Measurements from ENCODE around the gene CLASP2. TPM values are rescaled to one million over a fixed set of nuclear protein-coding genes. Genes with fewer than 3 reads are reported as not detected.

The CLASP2 gene
- total RNA-seq, 8 experiments from 2014 or later: 27.5 to 317 (median 199) TPM

DNA sequence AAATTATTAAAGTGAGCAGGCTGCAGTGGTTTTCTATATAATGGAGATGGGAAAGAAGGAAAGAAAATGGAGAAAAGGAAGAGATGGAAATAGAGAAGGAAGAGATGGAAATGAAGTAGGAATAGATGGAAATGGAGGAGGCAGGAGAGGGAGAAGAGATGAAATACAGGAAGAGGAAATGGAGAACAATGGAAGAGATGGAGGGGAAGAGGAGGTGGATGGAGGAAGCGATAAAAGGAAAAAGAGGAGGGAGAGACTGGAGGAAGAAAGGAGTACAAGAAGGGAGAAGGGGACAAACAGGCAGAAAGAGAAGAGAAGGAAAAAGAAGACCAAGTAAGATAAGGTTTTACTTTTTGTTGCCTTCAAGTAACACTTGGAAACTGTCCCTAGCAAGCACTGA is 67.6 kb downstream of the CLASP2 start:
- no peak for ATAC-seq (replicated peaks in 6 of 8)
- in situ Hi-C loops (cut with MboI; ENCODE audit: low pct_unique_long_range_greater_than_20kb in 2 of 9, low sequenced_read_pairs in 9 of 9, unreplicated experiment in 9 of 9): no loop called here
- Histone ChIP-seq H3K4me3 (no peak overlapping the region), H3K4me1 (replicated peaks in 1 of 2) (peaks cover 0 to 19% of the 10 kb centered on the region in 2 donors), H3K27ac (no peak overlapping the region)
- 89 to 100% (median 95%) methylated on average over 1 of the region's 1 CpG; no CpG with 5 or more reads in 1 of the 10 experiments for WGBS, 10 experiments

DNA sequence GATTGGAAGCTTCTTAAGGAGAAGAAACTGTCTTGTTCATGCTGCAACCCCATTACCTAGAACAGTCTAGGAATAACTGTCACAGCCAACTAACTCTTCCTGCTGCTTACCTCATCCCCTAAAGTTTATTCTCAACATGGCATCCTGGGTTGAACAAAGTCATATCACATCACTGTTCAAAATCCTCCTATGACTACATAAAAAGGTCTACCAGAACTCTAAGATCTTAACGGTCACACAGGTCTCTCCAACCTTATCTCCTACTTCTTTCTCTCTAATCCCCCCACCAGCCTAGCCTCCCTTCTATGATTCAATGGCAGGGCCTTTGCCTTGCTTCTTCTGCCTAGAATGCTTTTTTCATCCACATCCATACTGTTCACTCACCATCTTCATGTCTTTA is 69.3 kb downstream of the CLASP2 start:
- WGBS, 10 experiments: 29 to 100% (median 100%) methylated on average over 1 of the region's 1 CpG; no CpG with 5 or more reads in 2 of the 10 experiments
- Histone ChIP-seq H3K4me1 (replicated peaks in 1 of 2) (peaks cover 3 to 15% of the 10 kb centered on the region in 2 donors), H3K27ac (no peak overlapping the region), H3K4me3 (no peak overlapping the region)
- in situ Hi-C loops (cut with MboI; ENCODE audit: low pct_unique_long_range_greater_than_20kb in 2 of 9, low sequenced_read_pairs in 9 of 9, unreplicated experiment in 9 of 9): loop anchor here in 3 of 9 experiments (25.0 kb wide), 1 partner anchor 139 kb away; the partner anchor contains the start of gene PDCD6IP (in 3 of the 3)
- ATAC-seq (replicated peaks in 6 of 8): no peak

DNA sequence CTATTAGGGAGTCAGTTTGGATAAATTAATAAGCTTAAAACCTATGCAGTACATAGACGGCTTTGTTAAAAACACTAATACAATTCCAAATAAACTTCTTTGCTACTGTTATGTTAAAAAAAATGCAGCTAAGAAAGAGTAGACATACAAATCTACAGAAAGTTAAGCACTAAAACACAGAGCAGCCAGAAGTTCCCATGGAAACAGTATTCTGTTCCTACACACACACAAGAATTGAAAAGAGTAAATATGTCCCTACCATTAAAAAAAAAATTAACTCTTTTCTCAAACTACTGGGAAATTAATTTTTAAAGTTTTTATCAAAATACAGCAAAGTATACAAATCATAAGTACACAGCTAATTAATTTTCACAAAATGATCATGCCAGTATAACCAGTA is 71.6 kb downstream of the CLASP2 start:
- in situ Hi-C loops (cut with MboI; ENCODE audit: low pct_unique_long_range_greater_than_20kb in 2 of 9, low sequenced_read_pairs in 9 of 9, unreplicated experiment in 9 of 9): loop anchor here in 3 of 9 experiments (25.0 kb wide), 1 partner anchor 141 kb away; the partner anchor contains the start of gene PDCD6IP (in 3 of the 3)
- H3K27ac ChIP-seq: no peak overlapping the region
- H3K4me3 ChIP-seq: no peak overlapping the region
- WGBS, 10 experiments: 56 to 100% (median 83%) methylated on average over 1 of the region's 1 CpG; no CpG with 5 or more reads in 1 of the 10 experiments
- no peak for ATAC-seq (replicated peaks in 6 of 8)
- peaks cover 3 to 34% of the 10 kb centered on the region in 2 donors for H3K4me1 ChIP-seq (replicated peaks in 1 of 2)

DNA sequence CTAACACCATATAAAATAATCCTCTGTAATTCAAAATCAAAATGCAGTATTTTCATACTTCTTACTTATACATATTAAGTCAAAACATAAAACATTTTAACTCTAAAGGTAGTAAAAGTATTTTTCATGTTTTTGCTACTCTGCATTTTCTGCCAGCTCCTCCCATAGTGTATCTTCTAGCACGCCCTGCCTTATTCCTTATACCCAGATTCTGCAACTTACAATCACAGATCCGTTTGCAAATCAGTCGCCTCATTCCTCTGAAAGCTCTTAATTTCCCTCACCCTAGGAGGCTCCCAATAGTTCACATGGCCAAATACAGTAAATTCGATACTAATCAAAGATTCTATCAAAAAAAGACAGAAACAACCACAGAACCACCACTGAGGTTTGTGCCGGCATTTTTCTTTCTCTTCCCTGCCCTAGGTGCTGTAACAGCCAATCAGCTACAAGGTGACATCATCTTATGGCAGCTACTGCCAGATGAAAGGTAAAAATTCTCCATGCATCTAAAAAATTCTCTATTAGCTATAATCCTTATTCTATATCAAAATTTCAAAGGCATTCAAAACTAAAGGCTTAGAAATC is 72.9 kb downstream of the CLASP2 start:
- 20 to 65% (median 31%) methylated on average over 1 to 5 of the region's 5 CpGs for WGBS, 10 experiments
- peak overlapping the region; percentile 80 to 95 for H3K27ac ChIP-seq
- peaks cover 3 to 45% of the 10 kb centered on the region in 2 donors for H3K4me1 ChIP-seq (replicated peaks in 1 of 2)
- H3K4me3 ChIP-seq: peak overlapping the region; percentile 42 to 83 (median 54)
- peak; percentile 72 to 91 (median 87) for ATAC-seq (replicated peaks in 6 of 8)
- in situ Hi-C loops (cut with MboI; ENCODE audit: low pct_unique_long_range_greater_than_20kb in 2 of 9, low sequenced_read_pairs in 9 of 9, unreplicated experiment in 9 of 9): loop anchor here in 3 of 9 experiments (25.0 kb wide), 1 partner anchor 142 kb away; the partner anchor contains the start of gene PDCD6IP (in 3 of the 3)

DNA sequence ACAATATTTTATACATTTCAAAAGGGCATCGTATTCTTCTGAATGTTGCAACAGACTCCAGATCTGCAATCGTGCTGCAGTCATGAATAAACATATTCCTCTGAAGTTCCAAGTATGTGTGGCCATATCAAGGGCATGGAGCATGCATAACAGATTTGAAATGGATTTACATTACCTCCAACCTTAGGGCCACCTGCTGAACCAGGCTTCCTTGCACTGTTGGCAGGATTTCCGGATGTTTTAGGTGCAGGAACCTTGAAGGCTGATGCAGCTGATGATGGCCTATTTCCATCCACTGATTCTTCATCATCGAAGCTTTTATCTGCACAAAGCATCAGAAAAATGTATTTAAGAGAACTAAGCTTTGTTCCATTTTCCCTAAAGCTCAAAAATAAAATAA is 73.5 kb downstream of the CLASP2 start:
- in situ Hi-C loops (cut with MboI; ENCODE audit: low pct_unique_long_range_greater_than_20kb in 2 of 9, low sequenced_read_pairs in 9 of 9, unreplicated experiment in 9 of 9): loop anchor here in 3 of 9 experiments (25.0 kb wide), 1 partner anchor 143 kb away; the partner anchor contains the start of gene PDCD6IP (in 3 of the 3)
- H3K4me1 ChIP-seq (replicated peaks in 1 of 2): peaks cover 3 to 45% of the 10 kb centered on the region in 2 donors
- peak overlapping the region in 1 of 2 donors; percentile 95 for H3K27ac ChIP-seq
- peak in 6 of 8 experiments; percentile 18 to 82 (median 48) for ATAC-seq (replicated peaks in 6 of 8)
- 28 to 100% (median 70%) methylated on average over 1 to 4 of the region's 4 CpGs; no CpG with 5 or more reads in 1 of the 10 experiments for WGBS, 10 experiments
- H3K4me3 ChIP-seq: peak overlapping the region; percentile 42 to 83 (median 54)

DNA sequence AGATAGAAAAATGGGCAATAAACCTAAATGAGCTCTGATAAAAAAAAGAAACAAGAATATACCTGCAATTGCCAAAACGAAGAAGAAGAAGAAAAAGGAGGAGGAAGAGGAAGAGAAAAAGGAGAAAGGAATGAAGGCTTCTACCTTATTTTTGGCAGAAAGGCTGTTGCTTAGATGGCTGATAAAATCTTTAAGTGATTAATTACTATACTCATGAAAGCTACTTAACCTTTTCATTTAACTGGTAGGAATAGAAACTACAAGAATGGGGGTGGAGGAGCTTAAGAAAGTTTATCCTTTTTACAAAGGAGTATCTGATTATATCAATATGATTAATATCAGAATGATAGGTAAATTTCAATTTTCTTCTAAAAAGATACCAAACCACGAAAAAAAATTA is 75.2 kb downstream of the CLASP2 start:
- Histone ChIP-seq H3K27ac (no peak overlapping the region), H3K4me1 (replicated peaks in 1 of 2) (peaks cover 3 to 45% of the 10 kb centered on the region in 2 donors), H3K4me3 (peak overlapping the region; percentile 6 to 83 (median 42))
- no peak for ATAC-seq (replicated peaks in 6 of 8)
- in situ Hi-C loops (cut with MboI; ENCODE audit: low pct_unique_long_range_greater_than_20kb in 2 of 9, low sequenced_read_pairs in 9 of 9, unreplicated experiment in 9 of 9): loop anchor here in 3 of 9 experiments (25.0 kb wide), 1 partner anchor 144 kb away; the partner anchor contains the start of gene PDCD6IP (in 3 of the 3)
- 80 to 100% (median 88%) methylated on average over 2 of the region's 2 CpGs; no CpG with 5 or more reads in 1 of the 10 experiments for WGBS, 10 experiments

DNA sequence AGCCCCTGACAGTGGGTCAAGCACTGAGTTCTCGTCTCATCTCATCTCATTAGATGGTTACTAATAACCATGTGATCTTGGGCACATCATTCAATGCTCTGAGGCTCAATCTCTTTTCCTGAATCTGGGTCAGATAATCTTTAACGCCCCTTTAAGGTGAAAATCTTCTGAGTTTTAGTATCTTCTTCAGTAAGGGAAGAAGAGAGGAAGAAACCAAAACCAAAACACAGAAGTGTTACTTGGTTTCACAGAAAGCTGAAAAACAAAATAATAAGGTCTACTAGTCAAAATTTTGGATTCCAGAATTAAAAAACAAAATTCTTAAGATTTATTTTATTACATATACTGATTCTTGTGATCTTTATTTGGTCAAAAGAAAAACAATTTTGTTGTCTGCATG is 78.2 kb downstream of the CLASP2 start:
- H3K4me1 ChIP-seq (replicated peaks in 1 of 2): peaks cover 0 to 30% of the 10 kb centered on the region in 2 donors

DNA sequence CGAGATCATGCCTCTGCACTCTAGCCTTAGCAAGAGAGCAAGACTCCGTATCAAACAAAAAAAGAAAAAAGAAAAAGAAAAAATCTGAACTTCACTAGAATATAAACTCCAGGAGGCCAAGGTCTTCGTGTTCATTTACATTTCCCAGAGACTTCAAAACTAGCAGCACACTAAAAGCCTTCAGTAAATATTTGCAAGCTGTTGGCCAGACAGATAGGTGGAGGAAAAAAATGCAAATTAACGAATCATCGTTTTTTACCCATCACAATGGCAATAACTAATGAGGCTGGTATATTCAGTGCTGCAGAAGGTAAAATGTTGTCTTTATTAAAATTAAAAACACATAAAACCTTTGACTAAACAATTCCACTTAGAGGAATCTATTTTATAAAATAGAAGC is 80.6 kb downstream of the CLASP2 start:
- no peak for ATAC-seq (replicated peaks in 6 of 8)
- WGBS, 10 experiments: 43 to 87% (median 59%) methylated on average over 2 to 5 of the region's 5 CpGs; no CpG with 5 or more reads in 1 of the 10 experiments
- Histone ChIP-seq H3K27ac (no peak overlapping the region), H3K4me1 (replicated peaks in 1 of 2) (peaks cover 0 to 21% of the 10 kb centered on the region in 2 donors), H3K4me3 (no peak overlapping the region)
- in situ Hi-C loops (cut with MboI; ENCODE audit: low pct_unique_long_range_greater_than_20kb in 2 of 9, low sequenced_read_pairs in 9 of 9, unreplicated experiment in 9 of 9): loop anchor here in 4 of 9 experiments (10.0 to 25.0 kb wide), 3 partner anchors 77 to 150 kb away; partner anchors contain the start of genes PDCD6IP (in 3 of the 4) and CLASP2 (in 1 of the 4)

More for the DNA sequence above, 78.2 kb downstream of the CLASP2 start:
- H3K4me3 ChIP-seq: no peak overlapping the region
- ATAC-seq (replicated peaks in 6 of 8): no peak
- no peak overlapping the region for H3K27ac ChIP-seq
- in situ Hi-C loops (cut with MboI; ENCODE audit: low pct_unique_long_range_greater_than_20kb in 2 of 9, low sequenced_read_pairs in 9 of 9, unreplicated experiment in 9 of 9): loop anchor here in 4 of 9 experiments (10.0 to 25.0 kb wide), 3 partner anchors 75 to 147 kb away; partner anchors contain the start of genes PDCD6IP (in 3 of the 4) and CLASP2 (in 1 of the 4)
- 68 to 97% (median 89%) methylated on average over 1 to 2 of the region's 2 CpGs; no CpG with 5 or more reads in 2 of the 10 experiments for WGBS, 10 experiments

DNA sequence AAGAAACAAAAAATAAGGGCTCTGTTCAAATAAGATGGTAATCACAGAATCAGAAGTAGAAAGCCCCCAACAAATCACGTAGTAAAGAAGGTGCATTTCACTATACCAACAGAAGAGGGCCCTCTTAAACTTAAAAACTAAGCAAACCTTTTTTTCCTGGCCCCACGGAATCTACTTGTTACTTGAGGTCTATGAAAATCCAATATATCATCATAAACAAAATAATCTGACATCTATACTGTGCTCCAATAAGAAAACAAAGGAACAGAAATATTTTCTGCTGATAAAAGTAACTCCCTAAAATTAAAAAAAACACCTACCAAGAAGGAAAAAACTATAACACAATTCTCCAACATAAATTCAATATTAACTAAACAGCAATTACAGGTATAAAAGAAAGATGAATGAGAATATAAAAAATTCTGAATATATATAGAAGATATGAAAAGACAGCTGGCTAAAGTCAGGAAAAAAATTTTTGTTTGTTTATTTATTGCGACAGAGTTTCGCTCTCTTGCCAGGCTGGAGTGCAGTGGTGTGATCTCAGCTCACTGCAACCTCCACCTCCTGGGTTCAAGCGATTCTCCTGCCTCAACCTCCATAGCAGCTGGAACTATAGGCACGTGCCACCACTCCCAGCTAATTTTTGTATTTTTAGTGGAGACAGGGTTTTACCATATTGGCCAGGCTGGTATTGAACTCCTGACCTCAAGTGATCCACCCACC is 81.8 kb downstream of the CLASP2 start:
- 18 to 60% (median 53%) methylated on average over 2 to 6 of the region's 6 CpGs for WGBS, 10 experiments
- no peak overlapping the region for H3K27ac ChIP-seq
- peaks cover 0 to 9% of the 10 kb centered on the region in 2 donors for H3K4me1 ChIP-seq (replicated peaks in 1 of 2)
- ATAC-seq (replicated peaks in 6 of 8): peak in 1 of 8 experiments; percentile 16
- no peak overlapping the region for H3K4me3 ChIP-seq
- in situ Hi-C loops (cut with MboI; ENCODE audit: low pct_unique_long_range_greater_than_20kb in 2 of 9, low sequenced_read_pairs in 9 of 9, unreplicated experiment in 9 of 9): loop anchor here in 4 of 9 experiments (10.0 to 25.0 kb wide), 3 partner anchors 79 to 151 kb away; partner anchors contain the start of genes PDCD6IP (in 3 of the 4) and CLASP2 (in 1 of the 4)

DNA sequence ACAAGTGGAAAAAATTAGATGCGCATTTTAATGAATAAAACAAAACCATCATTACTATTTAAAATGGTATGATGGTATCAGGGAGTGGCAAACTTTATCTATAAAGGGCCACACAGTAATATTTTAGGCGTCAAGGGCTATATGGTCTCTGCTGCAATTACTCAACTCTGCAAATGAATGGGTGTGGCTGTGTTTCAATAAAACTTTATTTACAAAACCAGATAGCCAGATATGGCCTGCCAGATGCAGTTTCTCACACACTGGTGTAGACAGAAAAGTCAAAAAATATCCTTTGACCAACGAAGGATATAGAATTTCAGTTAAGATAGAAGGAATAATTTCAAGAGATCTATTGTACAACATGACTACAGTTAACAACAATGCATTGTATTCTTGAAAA is 83.8 kb downstream of the CLASP2 start:
- no peak for ATAC-seq (replicated peaks in 6 of 8)
- Histone ChIP-seq H3K4me1 (replicated peaks in 1 of 2) (no peaks in the 10 kb centered on the region), H3K4me3 (no peak overlapping the region), H3K27ac (no peak overlapping the region)
- WGBS, 10 experiments: 71 to 100% (median 92%) methylated on average over 2 to 3 of the region's 3 CpGs; no CpG with 5 or more reads in 1 of the 10 experiments
- in situ Hi-C loops (cut with MboI; ENCODE audit: low pct_unique_long_range_greater_than_20kb in 2 of 9, low sequenced_read_pairs in 9 of 9, unreplicated experiment in 9 of 9): loop anchor here in 4 of 9 experiments (10.0 to 25.0 kb wide), 3 partner anchors 81 to 153 kb away; partner anchors contain the start of genes PDCD6IP (in 3 of the 4) and CLASP2 (in 1 of the 4)

DNA sequence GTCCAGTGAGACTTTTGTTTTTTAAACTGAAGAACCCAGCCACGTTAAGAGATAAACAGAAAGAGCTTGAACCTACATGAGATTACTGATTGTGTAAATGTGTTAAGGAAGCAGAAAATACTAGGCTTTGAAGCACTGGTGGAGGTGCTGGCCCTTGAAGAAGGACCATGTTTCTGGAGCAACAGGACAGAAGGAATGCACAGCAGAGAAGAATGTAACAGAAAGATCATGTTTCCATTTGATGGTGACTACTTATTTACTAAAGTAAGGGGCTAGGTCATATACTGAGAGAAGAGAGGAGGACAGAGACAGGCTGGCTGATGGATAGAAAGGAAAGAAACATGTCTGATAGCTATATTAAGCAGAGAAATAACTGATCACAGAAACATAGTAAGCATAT is 88.8 kb downstream of the CLASP2 start:
- no peaks in the 10 kb centered on the region for H3K4me1 ChIP-seq (replicated peaks in 1 of 2)
- no peak overlapping the region for H3K4me3 ChIP-seq
- in situ Hi-C loops (cut with MboI; ENCODE audit: low pct_unique_long_range_greater_than_20kb in 2 of 9, low sequenced_read_pairs in 9 of 9, unreplicated experiment in 9 of 9): loop anchor here in 3 of 9 experiments (25.0 kb wide), 1 partner anchor 158 kb away; the partner anchor contains the start of gene PDCD6IP (in 3 of the 3)
- no peak overlapping the region for H3K27ac ChIP-seq
- 45 to 100% (median 75%) methylated on average over 1 of the region's 1 CpG; no CpG with 5 or more reads in 1 of the 10 experiments for WGBS, 10 experiments
- peak in 1 of 8 experiments; percentile 65 for ATAC-seq (replicated peaks in 6 of 8)

DNA sequence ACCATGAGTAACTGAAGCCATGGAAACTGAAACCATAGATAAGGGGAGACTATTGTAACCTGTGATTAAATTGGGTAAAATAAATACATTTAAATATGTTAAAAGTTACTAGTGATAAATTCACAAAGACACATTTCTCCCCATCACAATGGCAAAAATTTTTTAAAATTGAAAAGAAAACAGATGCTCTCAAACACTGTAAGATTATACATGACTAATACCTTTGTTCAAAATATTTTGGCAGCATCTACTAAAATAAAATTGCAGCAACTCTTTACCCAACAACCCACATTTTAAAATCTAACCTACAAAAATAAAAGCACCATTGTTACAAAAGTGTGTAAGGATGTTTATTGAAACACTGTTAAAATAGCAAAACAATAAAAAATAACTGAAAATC is 93.3 kb downstream of the CLASP2 start:
- no peak overlapping the region for H3K27ac ChIP-seq
- no peaks in the 10 kb centered on the region for H3K4me1 ChIP-seq (replicated peaks in 1 of 2)
- no peak overlapping the region for H3K4me3 ChIP-seq
- in situ Hi-C loops (cut with MboI; ENCODE audit: low pct_unique_long_range_greater_than_20kb in 2 of 9, low sequenced_read_pairs in 9 of 9, unreplicated experiment in 9 of 9): loop anchor here in 3 of 9 experiments (25.0 kb wide), 1 partner anchor 163 kb away; the partner anchor contains the start of gene PDCD6IP (in 3 of the 3)
- no peak for ATAC-seq (replicated peaks in 6 of 8)
